HCT116 (cell line): ENCODE measurements around the gene PSRC1. TPM values are rescaled to one million over a fixed set of nuclear protein-coding genes. Genes with fewer than 3 reads are reported as not detected.

Experiments
- ATAC-seq: fragments of 200-7000 bp; cut with Tn5 transposase; 2 replicates; pipeline ENCODE4 v1.9.1; 2020; ENCODE audit warnings: mild to moderate bottlenecking, moderate library complexity
- BruUV-seq: library from RNA; stranded (reverse); fragments of 400-500 nt; replicated peaks from 2 replicates; lab custom pipeline; 2021; lab: Mats Ljungman, UMichigan
- CTCF ChIA-PET: fragments of 300-600 bp; sonication (Branson Sonifier 250); formaldehyde crosslinking; loops from one replicate; lab custom pipeline; 2021; ENCODE audit warnings: antibody characterized with exemption; lab: Charles Lee
- POLR2A ChIA-PET: fragments of 300-600, 350-600 bp; sonication (Branson Sonifier 250); formaldehyde crosslinking; loops from one replicate; lab custom pipeline; 2021; ENCODE audit warnings: antibody characterized with exemption; lab: Charles Lee
- RAD21 ChIA-PET, 2 experiments: fragments of 300-600 bp; sonication (Branson Sonifier 250); formaldehyde crosslinking; loops; one replicate each; lab custom pipeline; 2023; ENCODE audit warnings: low total read pairs in 2 of 2; ENCODE audit not compliant: uncharacterized antibody in 2 of 2, unreplicated experiment in 2 of 2, low non-redundant PET in 1 of 2; lab: Charles Lee
- DNase-seq: peaks from one replicate; pipeline ENCODE4 v3.0.0-alpha.2; 2010; ENCODE audit warnings: low read depth, low spot score
- H2AFZ ChIP-seq: fragments of 200-600 bp; shearing (Covaris generic), sonication (generic); 2 replicates; pipeline ENCODE4 v1.6.1; 2017; ENCODE audit warnings: low read depth, mixed run types, mixed read lengths, antibody characterized with exemption, low read length; ENCODE audit not compliant: poor library complexity, severe bottlenecking
- H3K27ac ChIP-seq: 2 replicates; pipeline ENCODE4 v1.5.1; 2012; ENCODE audit warnings: low read depth, low read length
- H3K27me3 ChIP-seq: fragments of 200-600 bp; sonication (generic); 2 replicates; pipeline ENCODE4 v1.6.1; 2016; ENCODE audit warnings: mixed run types, low read length, mixed read lengths; ENCODE audit not compliant: insufficient read depth
- H3K36me3 ChIP-seq, 2 experiments: fragments of 200-500 bp in 1 of 2; fragments of 200-600 bp in 1 of 2; sonication (Bioruptor generic) in 1 of 2; sonication (generic) in 1 of 2; 2 replicates each; pipeline versions ENCODE4 v1.5.1 to v1.6.1; 2014 to 2016; ENCODE audit warnings: low read length in 2 of 2, inconsistent platforms in 1 of 2, mixed read lengths in 1 of 2, mixed run types in 1 of 2; ENCODE audit not compliant: insufficient read depth in 2 of 2, control insufficient read depth in 1 of 2
- H3K4me1 ChIP-seq, 2 experiments: fragments of 200-600 bp in 1 of 2; sonication (generic) in 1 of 2; 2 replicates each; pipeline versions ENCODE4 v1.5.1 to v1.6.1; 2012 to 2017; ENCODE audit warnings: low read length in 2 of 2, inconsistent platforms in 1 of 2, mild to moderate bottlenecking in 1 of 2, mixed read lengths in 1 of 2, mixed run types in 1 of 2, moderate library complexity in 1 of 2; ENCODE audit not compliant: insufficient read depth in 2 of 2, control insufficient read depth in 1 of 2
- H3K4me2 ChIP-seq: fragments of 200-600 bp; sonication (generic); 2 replicates; pipeline ENCODE4 v1.6.1; 2017; ENCODE audit warnings: mixed run types, low read length, mixed read lengths
- H3K4me3 ChIP-seq, 2 experiments: fragments of 200-600 bp in 1 of 2; sonication (generic) in 1 of 2; replicated peaks in 1 of 2; 2 replicates each; pipeline ENCODE4 v1.5.1; 2011 to 2016; ENCODE audit warnings: low read length in 2 of 2, control low read depth in 1 of 2, low read depth in 1 of 2, mild to moderate bottlenecking in 1 of 2, mixed read lengths in 1 of 2, mixed run types in 1 of 2
- H3K79me2 ChIP-seq: fragments of 200-600 bp; sonication (generic); 2 replicates; pipeline ENCODE4 v1.6.1; 2017; ENCODE audit warnings: mild to moderate bottlenecking, mixed run types, low read length, moderate library complexity, mixed read lengths; ENCODE audit not compliant: insufficient read depth
- H3K9ac ChIP-seq: fragments of 200-600 bp; sonication (generic); 2 replicates; pipeline ENCODE4 v1.6.1; 2016; ENCODE audit warnings: low read length, mixed read lengths
- H3K9me2 ChIP-seq: fragments of 200-600 bp; sonication (generic), shearing (Covaris generic); 2 replicates; pipeline ENCODE4 v1.6.1; 2017; ENCODE audit warnings: mixed run types, mild to moderate bottlenecking, moderate library complexity; ENCODE audit not compliant: insufficient read depth
- H3K9me3 ChIP-seq, 2 experiments: fragments of 200-500 bp in 1 of 2; fragments of 200-600 bp in 1 of 2; sonication (Bioruptor generic) in 1 of 2; sonication (generic) in 1 of 2; 2 replicates each; pipeline ENCODE4 v1.6.1; 2014 to 2017; ENCODE audit warnings: low read length in 2 of 2, mixed read lengths in 2 of 2, inconsistent platforms in 1 of 2, low read depth in 1 of 2, mild to moderate bottlenecking in 1 of 2, mixed run types in 1 of 2, moderate library complexity in 1 of 2; ENCODE audit not compliant: control insufficient read depth in 1 of 2, insufficient read depth in 1 of 2
- H4K20me1 ChIP-seq: fragments of 200-600 bp; sonication (generic), shearing (Covaris generic); 2 replicates; pipeline ENCODE4 v1.6.1; 2017; ENCODE audit warnings: mixed run types, mild to moderate bottlenecking, moderate library complexity; ENCODE audit not compliant: insufficient read depth
- ATF3 ChIP-seq: IDR thresholded peaks from 2 replicates; pipeline ENCODE4 v1.6.1; 2012
- CBX3 ChIP-seq: IDR thresholded peaks from 2 replicates; pipeline ENCODE4 v1.6.1; 2012; ENCODE audit warnings: low read depth
- CEBPB ChIP-seq: IDR thresholded peaks from 2 replicates; pipeline ENCODE4 v1.6.1; 2012; ENCODE audit warnings: low read depth
- CTCF ChIP-seq, 3 experiments: fragments of 200-600 bp in 1 of 3; sonication (generic) in 1 of 3; IDR thresholded peaks in 2 of 3; conservative IDR thresholded peaks in 1 of 3; 2 replicates each; pipeline ENCODE4 v1.5.1; 2012 to 2017; ENCODE audit warnings: low read depth in 2 of 3, low read length in 2 of 3, antibody characterized with exemption in 1 of 3, borderline replicate concordance in 1 of 3, control low read depth in 1 of 3, mild to moderate bottlenecking in 1 of 3, mixed read lengths in 1 of 3, mixed run types in 1 of 3, moderate library complexity in 1 of 3; ENCODE audit not compliant: insufficient read depth in 1 of 3
- EGR1 ChIP-seq: IDR thresholded peaks from 2 replicates; pipeline ENCODE4 v1.6.1; 2012; ENCODE audit warnings: low read depth
- ELF1 ChIP-seq: IDR thresholded peaks from 2 replicates; pipeline ENCODE4 v1.6.1; 2012; ENCODE audit warnings: low read depth, borderline replicate concordance
- EZH2 ChIP-seq: fragments of 200-600 bp; sonication (generic); IDR thresholded peaks from 2 replicates; pipeline ENCODE4 v1.6.1; 2017; ENCODE audit warnings: antibody characterized with exemption, mixed run types
- FOSL1 ChIP-seq: IDR thresholded peaks from 2 replicates; pipeline ENCODE4 v1.6.1; 2012; ENCODE audit warnings: low read depth
- JUND ChIP-seq: IDR thresholded peaks from 2 replicates; pipeline ENCODE4 v1.6.1; 2012
- POLR2AphosphoS5 ChIP-seq: IDR thresholded peaks from 2 replicates; pipeline ENCODE4 v1.6.1; 2011; ENCODE audit warnings: mild to moderate bottlenecking, low read depth, low read length, moderate library complexity
- RAD21 ChIP-seq: IDR thresholded peaks from 2 replicates; pipeline ENCODE4 v1.6.1; 2012; ENCODE audit warnings: low read depth, mild to moderate bottlenecking
- SIN3A ChIP-seq: IDR thresholded peaks from 2 replicates; pipeline ENCODE4 v1.6.1; 2012; ENCODE audit warnings: low read depth
- SP1 ChIP-seq: IDR thresholded peaks from 2 replicates; pipeline ENCODE4 v1.6.1; 2012; ENCODE audit warnings: low read depth
- TCF7L2 ChIP-seq: IDR thresholded peaks from 2 replicates; pipeline ENCODE4 v1.7.0; 2011; ENCODE audit warnings: borderline replicate concordance, inconsistent platforms; ENCODE audit not compliant: insufficient read depth, insufficient read length; ENCODE audit errors: extremely low read depth
- YY1 ChIP-seq: IDR thresholded peaks from 2 replicates; pipeline ENCODE4 v1.6.1; 2011; ENCODE audit warnings: low read length, low read depth, moderate library complexity, mild to moderate bottlenecking; ENCODE audit not compliant: insufficient replicate concordance; ENCODE audit errors: extremely low read depth
- ZNF274 ChIP-seq: fragments of 200-500 bp; sonication (Bioruptor generic); IDR thresholded peaks from 2 replicates; pipeline ENCODE4 v1.6.1; 2014; ENCODE audit warnings: mild to moderate bottlenecking, low read depth, low read length, inconsistent platforms
- intact Hi-C: fragments of 100-400 bp; cut with micrococcal nuclease; formaldehyde crosslinking; loops from 2 replicates; pipeline ENCODE4 v1.10.0; 2022
- total RNA-seq: library from RNA; stranded (reverse); gene quantifications from one replicate; pipeline ENCODE4 v1.2.1, GENCODE V29; 2021; ENCODE audit not compliant: unreplicated experiment

The PSRC1 gene
- total RNA-seq, 1 experiment from 2014 or later, result 44.8 TPM

GRCh38 chr1:109246141-109246551, 36.8 kb downstream of the PSRC1 start:
- Histone ChIP-seq H2AFZ (no peak overlapping the region), H3K36me3 (no peaks in the 10 kb centered on the region), H3K9me2 (no peaks in the 10 kb centered on the region), H3K4me2 (no peak overlapping the region), H3K4me1 (peaks cover 5 to 16% of the 10 kb centered on the region in 2 experiments; a peak in 3 of 4 replicates), H3K9ac (no peak overlapping the region), H3K4me3 (no peak overlapping the region), H3K27me3 (no peaks in the 10 kb centered on the region), H3K79me2 (no peaks in the 10 kb centered on the region), H4K20me1 (no peaks in the 10 kb centered on the region), H3K9me3 (no peaks in the 10 kb centered on the region), H3K27ac (no peak overlapping the region)
- RAD21 ChIA-PET, result no interaction called here
- TF ChIP-seq YY1 (no peak), EGR1 (no peak)
- intact Hi-C loops, result no loop called here
- CTCF ChIA-PET, result no interaction called here
- ATAC-seq (no peak), DNase-seq (no peak)
- POLR2A ChIA-PET, result no interaction called here
- no TSS peak for BruUV-seq

- Histone ChIP-seq H3K79me2 (no peaks in the 10 kb centered on the region), H3K36me3 (no peaks in the 10 kb centered on the region), H3K27me3 (no peaks in the 10 kb centered on the region), H3K9me3 (no peaks in the 10 kb centered on the region), H3K9me2 (no peaks in the 10 kb centered on the region), H3K4me2 (no peak overlapping the region), H2AFZ (no peak overlapping the region), H3K9ac (no peak overlapping the region), H3K4me3 (no peak overlapping the region), H3K27ac (no peak overlapping the region), H3K4me1 (peaks cover 8 to 23% of the 10 kb centered on the region in 2 experiments; a peak in 3 of 4 replicates), H4K20me1 (no peaks in the 10 kb centered on the region)
- ATAC-seq (no peak), DNase-seq (no peak)
- ChIA-PET CTCF (interaction anchor here (0.8 kb wide), 1 partner anchor 17 kb away, joined by 3 read pairs; no protein-coding TSS in a partner anchor), POLR2A (no interaction called here), RAD21 (no interaction called here)
- intact Hi-C loops, result no loop called here
- TF ChIP-seq EZH2 (no peak), FOSL1 (no peak), CTCF (IDR thresholded peaks at IDR 0.05 in 2 of 3, conservative IDR thresholded peaks at IDR 0.05 in 1 of 3; ENCODE audit: borderline replicate concordance in 1 of 3, insufficient read depth in 1 of 3, low read depth in 2 of 3, low read length in 2 of 3) (no peak), JUND (no peak), CEBPB (no peak), YY1 (no peak), ATF3 (no peak), ZNF274 (no peak), CBX3 (no peak), SP1 (no peak), ELF1 (no peak), TCF7L2 (no peak), SIN3A (no peak), POLR2AphosphoS5 (no peak), RAD21 (no peak)
- BruUV-seq, result no TSS peak
These were observed 38.9 kb downstream of the PSRC1 start for GRCh38 chr1:109243860-109244552.
